Non-pigmented ciliary epithelial cell (primary cell): ENCODE measurements around the gene ZNF565.
A peak's percentile ranks its signal among the peaks of the same experiment; 100 is the strongest.
"Not testable (repeated sequence)": the region's sequence is repeated elsewhere in the genome, so short reads cannot be mapped to it uniquely, and the experiment has no call there.

Experiments used
- DNase-seq: peaks from one replicate; pipeline ENCODE4 v3.0.0-alpha.2; 2010; ENCODE audit warnings: low read depth

Gene ZNF565

DNA sequence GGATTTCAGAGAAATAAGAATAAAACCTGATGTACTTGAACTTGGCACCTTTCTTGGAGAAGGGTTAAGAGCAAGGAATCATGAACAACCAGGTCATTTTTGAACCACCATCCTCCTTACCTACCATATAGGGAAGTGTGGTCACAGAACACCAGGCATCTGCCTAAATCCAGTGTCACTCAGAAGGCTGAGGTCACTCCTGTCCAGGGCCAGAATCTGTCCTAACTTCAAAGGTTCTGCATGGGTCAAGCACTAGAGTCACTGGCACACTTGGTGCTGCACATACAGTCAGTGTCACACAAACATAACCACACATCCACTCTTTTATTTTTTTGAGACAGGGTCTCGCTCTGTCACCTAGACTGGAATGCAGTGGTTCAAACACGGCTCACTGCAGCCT lies 1.6 kb downstream of the ZNF565 start:
- no peak for DNase-seq

GRCh38 chr19:36210497-36210896 lies 4.0 kb downstream of the ZNF565 start:
- no peak for DNase-seq

DNA sequence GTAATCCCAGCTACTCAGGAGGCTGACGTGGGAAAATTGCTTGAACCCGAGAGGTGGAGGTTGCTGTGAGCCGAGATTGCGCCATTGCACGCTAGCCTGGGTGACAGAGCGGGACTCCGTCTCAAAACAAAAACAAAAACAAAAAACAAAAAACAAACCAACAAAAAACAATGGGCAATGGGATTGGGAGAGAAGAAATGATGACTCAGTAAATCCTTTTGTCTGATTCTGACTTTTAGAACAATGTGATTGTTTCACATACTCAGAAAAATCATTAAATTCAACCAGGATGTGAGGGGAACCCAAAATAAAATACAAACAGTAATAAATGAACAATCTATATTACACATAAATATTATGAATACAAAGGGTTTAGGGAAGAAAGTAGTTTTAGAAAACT lies 5.1 kb downstream of the ZNF565 start:
- no peak for DNase-seq

GRCh38 chr19:36207605-36208252 lies 6.7 kb downstream of the ZNF565 start:
- DNase-seq = no peak

- no peak for DNase-seq
These were observed 11.2 kb downstream of the ZNF565 start for GRCh38 chr19:36203293-36203692.

GRCh38 chr19:36201684-36202083 lies 12.8 kb downstream of the ZNF565 start:
- no peak for DNase-seq

DNA sequence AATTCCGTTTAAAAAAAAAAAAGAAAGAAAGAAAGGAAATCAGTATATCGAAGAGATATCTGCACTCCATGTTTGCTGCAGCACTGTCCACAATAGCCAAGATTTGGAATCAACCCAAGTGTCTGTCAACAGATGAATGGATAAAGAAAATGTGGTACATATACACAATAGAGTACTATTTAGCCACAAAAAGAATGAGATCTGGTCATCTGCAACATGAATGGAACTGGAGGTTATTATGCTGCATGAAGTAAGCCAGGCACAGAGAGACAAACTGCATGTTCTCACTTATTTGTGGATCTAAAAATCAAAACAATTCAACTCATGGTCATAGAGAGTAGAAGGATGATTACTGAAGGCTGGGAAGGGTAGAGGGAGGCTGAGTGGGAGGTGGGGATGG lies 16.3 kb downstream of the ZNF565 start:
- DNase-seq = no peak

GRCh38 chr19:36196249-36196648 lies 18.2 kb downstream of the ZNF565 start:
- DNase-seq = no peak

- DNase-seq = not testable (repeated sequence)
These were observed 27.7 kb downstream of the ZNF565 start for GRCh38 chr19:36186722-36187121.

DNA sequence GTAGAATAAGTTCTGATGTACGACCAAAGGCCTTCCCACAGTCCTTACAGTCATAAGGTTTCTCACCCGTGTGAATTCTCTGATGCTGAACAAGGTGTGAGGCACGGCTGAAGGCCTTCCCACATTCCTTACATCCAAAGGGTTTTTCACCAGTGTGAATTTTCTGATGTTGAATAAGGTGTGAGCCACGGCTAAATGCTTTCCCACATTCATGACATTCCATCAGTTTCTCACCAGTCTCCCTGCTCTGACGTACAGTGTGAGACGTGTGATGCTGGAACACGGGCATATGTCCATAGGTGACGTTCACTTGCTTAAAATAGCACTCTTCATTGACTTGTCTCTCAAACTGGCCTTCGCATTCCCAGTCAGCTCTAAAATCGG lies 31.2 kb downstream of the ZNF565 start:
- DNase-seq = no peak

- DNase-seq = peak; percentile 17
These were observed 31.7 kb downstream of the ZNF565 start for GRCh38 chr19:36182612-36183244.

DNA sequence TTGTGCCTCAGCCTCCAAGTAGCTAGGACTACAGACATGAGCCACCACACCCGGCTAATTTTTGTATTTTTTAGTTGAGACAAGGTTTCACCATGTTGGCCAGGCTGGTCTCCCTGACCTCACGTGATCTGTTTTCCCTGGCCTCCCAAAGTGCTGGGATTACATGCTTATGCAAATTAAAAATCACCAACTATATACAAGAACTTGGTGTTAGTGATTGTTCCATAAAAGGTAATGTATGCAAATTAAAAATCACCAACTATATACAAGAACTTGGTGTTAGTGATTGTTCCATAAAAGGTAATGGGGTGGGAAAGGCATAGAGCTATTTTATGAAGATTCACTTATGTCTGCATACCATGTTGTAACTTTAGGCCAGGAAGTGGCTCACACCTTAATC lies 35.4 kb downstream of the ZNF565 start:
- not testable (repeated sequence) for DNase-seq

GRCh38 chr19:36173846-36174245 lies 40.6 kb downstream of the ZNF565 start:
- DNase-seq = not testable (repeated sequence)

DNA sequence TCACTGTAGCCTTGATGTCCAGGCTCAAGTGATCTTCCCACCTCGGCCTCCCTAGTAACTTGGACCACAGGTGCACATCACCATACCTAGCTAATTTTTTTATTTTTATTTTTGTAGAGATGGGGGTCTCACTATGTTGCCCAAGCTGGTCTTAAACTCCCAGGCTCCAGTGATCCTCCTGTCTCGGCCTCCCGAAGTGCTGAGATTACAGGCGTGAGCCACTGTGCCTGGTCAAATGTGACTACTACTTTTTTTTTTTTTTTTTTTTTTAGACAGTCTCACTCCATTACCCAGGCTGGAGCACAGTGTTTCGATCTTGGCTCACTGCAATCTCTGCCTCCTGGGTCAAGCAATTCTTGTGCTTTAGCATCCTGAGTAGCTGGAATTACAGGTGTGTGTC lies 41.6 kb downstream of the ZNF565 start:
- no peak for DNase-seq

GRCh38 chr19:36169084-36169760 lies 45.2 kb downstream of the ZNF565 start:
- no peak for DNase-seq

DNA sequence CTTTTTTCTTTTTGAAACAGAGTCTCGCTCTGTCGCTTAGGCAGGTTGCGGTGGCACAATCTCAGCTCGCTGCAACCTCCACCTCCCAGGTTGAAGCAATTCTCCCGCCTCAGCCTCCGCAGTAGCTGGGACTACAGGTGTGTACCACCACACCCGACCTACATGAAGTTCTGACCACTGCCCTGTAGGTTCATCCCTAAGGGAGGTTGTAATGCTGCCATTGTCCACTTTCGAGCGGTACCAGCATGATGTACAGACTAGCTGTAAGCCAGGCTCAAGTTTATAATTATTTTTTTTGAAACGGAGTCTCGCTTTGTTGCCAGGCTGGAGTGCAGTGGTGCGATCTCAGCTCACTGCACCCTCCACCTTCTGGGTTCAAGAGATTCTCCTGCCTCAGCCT lies 50.7 kb downstream of the ZNF565 start:
- no peak for DNase-seq

DNA sequence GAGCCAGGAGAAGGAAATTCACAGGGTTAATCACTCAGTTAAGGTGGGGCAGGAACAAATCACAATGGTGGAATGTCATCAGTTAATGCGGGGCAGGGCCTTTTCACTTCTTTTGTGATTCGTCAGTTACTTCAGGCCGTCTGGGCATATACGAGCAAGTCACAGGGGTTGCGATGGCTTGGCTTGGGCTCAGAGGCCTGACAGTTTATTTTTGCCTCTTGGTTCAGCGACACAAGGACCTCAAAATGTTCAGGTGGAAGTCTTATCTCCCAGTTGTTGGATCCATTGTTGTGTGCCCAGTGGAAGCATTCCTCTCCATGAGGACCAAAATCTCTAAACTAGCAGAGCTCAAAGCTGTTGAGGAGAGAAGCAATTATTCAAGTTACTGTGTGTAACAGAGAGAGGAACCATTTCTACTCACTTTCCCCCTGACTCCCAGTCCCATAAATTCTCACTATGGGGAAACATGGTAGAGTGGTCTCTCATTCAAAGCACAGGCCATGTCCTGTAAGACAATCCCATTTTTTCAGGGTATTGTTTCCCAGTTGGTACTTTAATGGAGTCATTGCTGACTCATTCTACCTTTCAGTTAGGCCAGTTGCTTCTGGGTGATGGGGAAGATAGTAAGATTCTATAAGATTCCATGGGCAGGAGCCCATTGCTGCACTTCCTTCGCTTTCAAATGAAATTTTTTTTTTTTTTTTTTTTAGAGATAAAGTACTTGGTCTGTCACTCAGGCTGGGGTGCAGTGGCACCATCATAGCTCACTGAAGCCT lies 53.5 kb downstream of the ZNF565 start:
- DNase-seq = no peak

GRCh38 chr19:36153126-36153525 lies 61.3 kb downstream of the ZNF565 start:
- DNase-seq = no peak

DNA sequence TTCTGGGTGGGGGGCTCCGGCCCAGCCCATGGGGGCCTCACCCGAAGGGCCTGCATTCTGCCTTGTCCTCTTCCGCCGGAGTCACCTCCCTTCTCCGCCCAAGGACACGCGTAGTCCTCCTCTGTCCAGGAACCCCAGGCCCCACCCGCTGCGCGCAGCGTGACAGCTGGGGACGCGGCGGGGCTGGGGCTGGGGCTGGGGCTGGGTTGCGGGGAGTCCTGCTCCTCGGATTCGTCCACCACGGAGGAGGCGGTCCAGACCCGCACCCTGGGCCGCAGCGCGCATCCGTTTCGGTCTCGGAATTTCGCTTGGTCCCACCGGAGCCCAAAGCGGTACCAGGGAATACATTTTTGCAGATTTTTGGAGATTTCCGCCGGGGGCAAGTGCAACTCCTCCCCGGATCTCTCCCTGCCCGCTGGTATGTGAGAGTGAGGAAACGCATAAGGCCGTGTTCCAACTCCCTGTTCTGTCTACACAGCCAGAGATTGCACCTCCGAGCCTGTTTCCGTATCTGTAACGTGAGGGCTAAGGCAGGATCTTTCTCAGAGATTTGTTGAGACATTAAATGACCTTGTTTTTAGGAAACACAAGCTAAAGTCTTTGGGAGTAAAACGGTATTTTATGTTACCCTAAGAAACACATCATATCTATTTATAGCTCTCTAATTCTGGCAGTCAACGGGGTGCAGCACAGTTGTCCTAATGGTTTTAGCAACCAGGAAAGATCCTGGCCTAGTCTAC lies 61.9 kb downstream of the ZNF565 start, which contains the start of gene COX7A1:
Gene COX7A1, minus strand, starts transcription at position 96 of the 740 bp plus-strand sequence. Its CDS starts 40 bp downstream, at position 56.
- DNase-seq = no peak

DNA sequence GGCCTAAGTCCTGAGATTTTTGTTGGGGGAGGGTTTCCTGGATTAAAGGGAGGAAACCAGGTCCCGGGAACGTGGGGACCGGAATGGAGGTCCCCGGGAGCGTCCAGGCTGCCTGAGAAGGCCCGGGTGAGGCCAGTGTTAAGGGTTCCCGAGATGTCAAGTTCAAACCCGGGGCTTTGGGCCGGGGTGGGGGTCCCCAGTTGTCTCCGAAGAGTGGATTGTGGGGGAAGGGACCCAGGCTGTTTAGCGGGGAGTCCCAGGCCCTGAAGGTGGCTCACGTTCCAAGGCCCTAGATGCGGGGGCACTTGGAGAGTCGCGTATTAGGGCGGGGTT lies 62.5 kb downstream of the ZNF565 start:
- no peak for DNase-seq

GRCh38 chr19:36151144-36152018 lies 63.1 kb downstream of the ZNF565 start:
- DNase-seq = no peak
